GM18909 (cell line): ENCODE data around the gene ACOT11.
"Not testable (repeated sequence)": the region's sequence is repeated elsewhere in the genome, so short reads cannot be mapped to it uniquely, and the experiment has no call there.

Source experiments
- ATAC-seq: cut with Tn5 transposase; IDR thresholded peaks from one replicate; pipeline ENCODE4 v1.9.1; 2021; ENCODE audit warnings: mild to moderate bottlenecking; ENCODE audit not compliant: unreplicated experiment, poor library complexity

The ACOT11 gene

DNA sequence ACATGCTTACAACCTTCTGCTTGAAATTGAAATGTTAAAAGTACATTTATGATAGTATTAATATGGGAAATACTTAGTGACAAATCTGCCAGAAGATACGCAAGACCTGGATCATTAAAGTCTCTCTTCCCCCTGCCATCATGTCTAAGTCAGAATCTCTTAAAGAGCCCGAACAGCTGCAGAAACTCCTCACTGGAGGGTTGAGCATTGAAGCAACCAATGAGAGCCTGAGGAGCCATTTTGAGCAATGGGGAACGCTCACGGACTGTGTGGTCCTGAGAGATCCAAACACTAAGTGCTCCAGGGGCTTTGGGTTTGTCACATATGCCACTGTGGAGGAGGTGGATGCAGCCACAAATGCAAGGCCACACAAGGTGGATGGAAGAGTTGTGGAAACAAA, 11.4 kb upstream of the ACOT11 start:
- not testable (repeated sequence) for ATAC-seq

DNA sequence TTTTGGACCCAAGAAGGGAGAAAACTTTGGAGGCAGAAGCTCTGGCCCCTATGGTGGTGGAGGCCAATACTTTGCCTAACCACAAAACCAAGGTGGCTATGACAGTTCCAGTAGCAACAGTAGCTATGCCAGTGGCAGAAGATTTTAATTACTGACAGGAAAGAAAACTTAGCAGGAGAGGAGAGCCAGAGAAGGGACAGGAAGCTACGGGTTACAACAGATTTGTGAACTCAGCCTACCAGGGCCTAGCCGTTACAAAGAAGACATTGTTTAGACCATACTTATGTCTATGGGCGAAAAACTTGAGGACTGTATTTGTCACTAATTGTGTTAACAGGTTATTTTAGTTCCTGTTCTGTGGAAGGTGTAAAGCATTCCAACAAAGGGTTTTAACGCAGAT, 10.4 kb upstream of the ACOT11 start:
- ATAC-seq = no peak

DNA sequence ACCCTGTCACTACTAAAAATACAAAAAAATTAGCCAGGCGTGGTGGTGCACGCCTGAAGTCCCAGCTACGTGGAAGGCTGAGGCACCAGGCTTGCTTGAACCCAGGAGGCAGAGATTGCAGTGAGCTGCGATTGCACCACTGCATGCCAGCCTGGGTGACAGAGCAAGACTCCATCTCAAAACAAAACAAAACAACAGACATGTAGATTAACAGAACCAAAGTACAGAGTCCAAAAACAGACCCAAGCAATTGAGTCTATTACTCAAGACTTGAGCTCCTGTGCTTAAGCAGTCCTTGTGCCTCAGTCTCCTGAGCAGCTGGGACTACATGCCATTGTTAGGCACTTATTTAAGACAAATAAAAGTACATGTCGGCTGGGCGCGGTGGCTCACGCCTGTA, 9.5 kb upstream of the ACOT11 start:
- ATAC-seq = no peak

DNA sequence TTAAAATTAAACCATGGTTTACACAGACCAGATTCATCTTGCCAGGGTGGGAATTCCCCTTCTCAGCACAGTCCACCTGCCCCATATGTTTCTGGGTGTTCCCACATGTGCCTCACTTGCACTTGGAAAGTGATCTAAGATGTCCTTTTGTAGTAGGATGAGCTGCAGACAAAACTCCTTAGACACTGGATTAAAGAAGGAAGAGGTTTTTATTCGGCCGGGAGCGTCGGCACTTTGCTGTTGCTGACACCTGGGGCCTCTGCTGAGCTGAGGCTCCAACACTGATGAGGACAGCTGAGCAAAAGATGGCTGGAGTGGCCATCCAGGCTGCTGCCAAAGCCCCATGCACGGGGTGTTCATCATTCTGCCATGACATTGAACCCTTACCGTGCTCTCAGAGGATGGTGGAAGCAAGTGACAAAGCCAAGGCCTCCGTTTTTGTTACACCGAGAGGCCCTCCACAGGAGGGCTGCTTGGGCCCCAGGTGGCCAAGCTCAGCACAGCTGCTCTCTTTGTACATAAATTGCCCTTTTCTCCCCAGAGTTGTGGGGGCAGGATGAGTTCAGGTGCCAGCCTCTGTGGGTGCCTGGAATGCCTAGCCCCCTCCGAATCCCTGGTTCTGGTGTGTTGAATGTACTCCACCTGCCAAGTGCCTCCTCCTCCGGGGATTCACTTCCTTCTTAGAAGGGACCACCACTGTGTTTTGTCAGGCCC, 7.3 kb upstream of the ACOT11 start:
- no peak for ATAC-seq

DNA sequence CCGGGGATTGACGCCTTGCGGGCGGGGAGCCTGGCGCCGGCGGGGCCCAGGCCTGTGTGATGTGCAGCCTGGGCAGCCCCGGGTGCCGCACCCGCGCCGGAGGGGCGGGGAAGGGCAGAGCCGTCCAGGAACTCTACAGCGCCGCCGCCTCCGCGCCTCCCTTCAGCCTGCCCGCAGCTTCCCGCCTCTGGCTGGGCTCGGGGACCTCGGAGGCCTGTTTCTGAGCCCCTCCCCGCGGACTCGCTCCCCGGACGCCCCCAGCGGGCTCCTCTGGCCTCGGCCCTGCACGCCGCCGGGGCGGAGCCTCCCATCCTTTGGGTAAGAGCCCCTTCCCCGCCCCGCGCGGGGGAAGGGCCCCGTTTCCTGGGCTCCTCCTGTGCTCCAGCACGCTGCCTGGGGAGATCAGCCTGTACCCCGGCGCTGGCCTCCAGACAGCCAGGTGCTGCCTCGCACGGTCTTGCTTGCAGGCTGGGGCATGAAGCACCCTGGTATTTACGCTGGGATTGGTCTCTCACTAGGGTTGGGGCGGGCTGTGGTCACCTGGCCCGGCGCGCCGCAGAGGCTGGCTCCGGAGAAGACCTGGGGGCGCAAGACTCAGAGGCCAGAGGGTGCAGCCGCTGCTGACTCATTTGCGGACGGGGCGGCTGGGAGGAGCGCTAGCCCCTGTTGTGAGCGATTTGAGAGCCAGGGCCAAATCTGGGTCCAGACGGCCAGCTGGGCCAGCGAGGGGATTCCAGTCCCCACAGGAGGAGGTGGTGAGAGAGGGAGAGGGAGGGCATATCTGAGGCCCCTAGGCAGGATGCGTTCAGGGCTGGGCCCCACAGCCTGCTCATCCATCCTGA, 5.7 kb upstream of the ACOT11 start:
- ATAC-seq = peak; percentile 71

DNA sequence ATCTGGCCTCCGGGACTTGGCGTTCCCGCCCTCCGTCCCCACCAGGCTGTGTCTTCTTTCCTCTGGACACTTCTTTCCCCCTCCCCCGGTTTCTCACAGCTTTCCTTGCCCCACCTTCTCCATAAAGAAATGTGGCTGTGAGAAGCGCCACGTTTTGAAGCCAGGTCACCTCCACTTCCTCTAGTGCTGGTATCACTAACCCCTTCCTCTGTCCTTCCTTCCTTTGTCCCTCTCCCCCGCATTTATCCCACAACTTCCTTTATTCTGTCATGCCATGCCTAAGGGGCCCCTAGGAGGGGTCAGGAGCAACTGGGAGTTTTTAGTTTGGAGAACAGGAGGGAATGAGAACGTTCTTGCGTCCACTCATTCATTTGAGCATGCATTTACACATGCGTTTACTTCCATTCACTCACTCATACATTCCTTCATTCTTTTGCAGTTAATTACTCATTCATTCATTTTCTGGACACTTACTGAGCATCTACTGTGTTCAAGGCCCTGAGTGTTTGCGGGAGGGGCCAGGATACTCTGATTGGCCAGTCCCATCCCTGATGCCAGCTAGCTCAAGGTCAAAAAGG, 5.0 kb upstream of the ACOT11 start:
- no peak for ATAC-seq

DNA sequence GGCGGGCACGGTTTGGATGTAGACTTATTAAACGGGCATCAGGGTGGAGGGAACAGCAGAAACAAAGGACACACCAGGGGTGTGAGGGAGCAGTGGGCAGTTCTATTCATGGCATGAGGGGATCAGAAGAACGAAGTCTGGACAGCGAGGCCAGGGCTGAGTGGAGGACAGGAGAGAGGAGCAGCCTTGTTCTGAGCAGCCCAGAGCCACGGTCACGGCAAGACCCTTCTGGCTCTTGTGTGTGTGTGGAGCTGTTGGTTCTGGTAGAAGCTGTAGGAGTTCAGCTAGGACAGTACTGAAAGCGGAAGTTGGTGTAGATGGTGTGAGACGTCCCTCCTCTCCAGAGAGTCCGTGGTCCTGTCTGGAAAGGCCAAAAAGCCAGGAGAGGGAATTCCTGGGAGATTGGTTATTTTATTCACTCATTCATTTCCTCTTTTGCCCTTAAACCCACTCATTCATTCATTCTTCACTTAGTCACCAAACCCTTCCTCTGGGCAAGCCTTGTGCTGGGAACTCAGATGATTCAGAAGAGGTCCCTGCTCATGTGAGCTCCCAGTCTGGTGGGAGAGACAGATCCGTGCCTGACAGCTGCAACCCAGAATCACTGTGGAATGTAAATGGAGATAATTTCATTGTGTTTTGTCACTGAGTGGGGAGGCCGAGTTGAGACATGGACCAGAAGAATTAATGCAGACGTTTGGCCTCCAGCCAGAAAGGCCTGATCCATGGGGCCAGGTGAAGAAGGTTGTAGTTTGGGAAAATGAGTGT, 4.1 kb upstream of the ACOT11 start:
- ATAC-seq = no peak

DNA sequence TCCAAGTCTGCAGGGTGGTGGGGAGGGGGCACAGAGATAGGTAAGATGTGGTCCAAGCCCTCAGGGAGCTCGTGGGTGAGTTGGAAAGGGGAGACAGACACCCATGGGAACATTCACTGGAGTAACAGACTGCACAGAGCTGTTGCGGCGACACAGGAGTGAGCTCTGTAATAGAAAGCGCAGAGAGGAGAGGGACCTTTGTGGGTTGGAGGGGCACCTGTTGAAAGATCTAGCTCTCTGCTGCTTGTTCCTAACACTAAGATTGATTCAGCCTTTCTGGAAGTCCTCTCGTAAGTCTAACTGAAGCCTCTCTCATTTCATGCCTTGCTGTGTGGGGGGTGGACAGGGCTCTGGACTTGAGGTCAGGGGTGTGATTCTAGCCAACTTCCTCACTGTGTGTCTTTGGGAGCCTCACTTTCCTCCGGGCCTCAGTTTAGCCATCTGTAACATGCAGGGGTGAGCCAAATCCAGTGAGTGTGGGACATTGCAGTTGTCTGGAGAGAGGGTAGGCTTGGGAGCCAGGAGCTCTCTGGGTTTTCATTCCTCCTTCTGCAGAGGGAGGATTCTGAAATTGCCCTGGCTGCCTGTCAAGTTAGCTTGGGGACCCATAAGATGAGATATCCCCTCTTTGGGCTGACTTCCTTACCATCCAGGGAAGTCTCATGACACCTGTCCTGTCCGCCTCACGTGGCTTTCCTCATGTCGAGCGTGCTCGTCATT, 2.0 kb upstream of the ACOT11 start:
- no peak for ATAC-seq

DNA sequence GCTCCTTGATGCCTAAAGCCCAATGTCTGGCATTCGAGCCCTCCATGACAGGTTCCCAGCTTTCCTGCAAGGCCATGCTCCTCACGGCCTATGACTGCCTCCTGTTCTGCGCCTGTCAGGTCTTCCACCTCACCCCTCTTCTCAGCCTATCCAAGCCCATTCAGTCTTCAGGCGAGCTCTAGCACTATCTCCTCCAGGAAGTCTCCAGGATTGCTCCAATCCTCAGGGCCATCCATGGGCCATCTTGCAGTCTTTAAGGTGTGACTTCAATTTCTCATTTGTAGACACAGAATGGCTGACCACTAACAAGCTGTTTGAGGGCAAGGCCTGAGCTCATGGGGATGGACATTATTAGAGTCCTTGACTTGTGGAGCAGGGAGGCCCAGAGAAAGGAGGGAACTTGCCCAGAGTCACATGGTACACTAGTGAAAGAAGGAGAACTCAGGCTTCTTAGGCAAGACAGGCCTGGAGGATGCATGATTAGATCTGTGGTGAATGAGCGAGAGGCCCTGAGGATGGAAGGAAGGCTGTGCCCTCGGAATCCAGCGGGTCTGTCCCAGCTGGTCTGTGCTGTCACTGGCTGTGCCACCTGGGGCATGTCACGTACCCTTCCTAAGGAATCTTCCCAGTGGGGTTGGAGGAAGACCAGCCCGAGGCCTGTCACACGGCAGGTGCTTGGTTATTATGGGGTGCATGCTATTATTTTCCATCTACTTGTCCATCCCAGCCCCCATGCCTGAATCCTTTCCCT, 1.2 kb upstream of the ACOT11 start:
- ATAC-seq = no peak

DNA sequence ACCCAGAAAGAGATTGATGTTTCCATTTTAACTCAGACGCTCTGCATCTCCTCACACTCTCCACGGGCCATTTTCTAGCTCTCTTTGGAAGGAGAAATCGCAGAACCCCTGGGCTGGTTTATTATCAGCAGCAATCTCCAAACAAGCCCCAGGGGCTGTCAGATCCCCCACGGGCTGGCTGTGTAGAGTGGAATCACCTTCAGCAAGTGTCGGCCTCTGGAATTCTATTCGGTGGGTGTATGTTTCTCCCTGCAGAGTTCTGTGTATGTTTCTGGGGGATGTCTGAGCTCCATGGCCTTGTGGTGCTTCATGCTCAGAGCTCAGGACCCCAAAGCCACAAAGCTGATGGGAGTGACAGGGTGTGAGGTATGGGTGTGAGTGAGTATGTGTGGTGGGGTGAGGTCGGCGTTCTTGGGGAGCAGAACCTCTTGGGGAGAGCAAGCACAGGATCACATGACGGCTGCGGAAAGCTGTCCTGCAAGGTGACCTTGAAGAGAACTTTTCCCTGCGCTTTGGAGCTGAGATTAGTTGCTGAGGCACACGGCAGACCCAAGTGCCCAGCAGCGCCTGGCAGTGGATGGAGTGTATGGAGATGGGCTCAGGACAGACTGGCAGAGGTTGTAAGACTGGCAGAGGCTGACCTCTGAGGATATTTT, 489 bp downstream of the ACOT11 start:
- ATAC-seq = no peak

DNA sequence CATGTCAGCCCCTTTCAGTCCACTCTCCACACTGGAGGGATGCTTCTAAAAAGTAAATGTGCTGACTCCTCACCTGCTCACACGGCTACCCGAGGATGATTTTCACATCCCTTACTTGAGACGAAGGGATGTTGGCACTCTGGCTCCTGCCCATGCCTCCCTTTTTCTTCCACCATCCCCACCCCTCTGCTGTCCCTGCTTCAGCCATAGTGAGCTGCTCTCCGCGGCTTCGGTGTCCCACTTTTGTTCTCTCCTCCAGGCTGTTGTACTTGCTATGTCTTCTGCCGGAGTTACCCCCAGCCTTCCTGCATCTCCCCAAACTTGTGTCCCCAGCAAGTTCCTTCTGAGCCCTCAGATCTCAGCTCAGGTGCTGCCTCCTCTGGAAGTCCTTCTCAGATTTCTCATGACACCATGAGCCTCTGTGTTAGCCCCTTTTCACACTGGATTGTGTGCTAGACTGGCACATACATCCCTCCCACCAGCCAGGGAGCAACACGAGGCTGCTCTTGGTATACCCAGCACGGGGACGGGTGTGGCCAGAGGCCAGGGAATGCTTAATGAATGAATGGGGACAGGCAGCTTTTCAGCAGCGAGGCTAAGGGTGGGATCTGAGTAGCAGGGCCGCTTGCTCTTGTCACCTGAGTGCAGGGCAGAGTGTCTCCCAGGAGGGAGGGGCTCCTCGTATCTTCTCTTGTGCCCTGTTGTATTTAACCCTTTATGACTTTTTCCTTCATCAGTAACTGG, 1.3 kb downstream of the ACOT11 start:
- no peak for ATAC-seq

DNA sequence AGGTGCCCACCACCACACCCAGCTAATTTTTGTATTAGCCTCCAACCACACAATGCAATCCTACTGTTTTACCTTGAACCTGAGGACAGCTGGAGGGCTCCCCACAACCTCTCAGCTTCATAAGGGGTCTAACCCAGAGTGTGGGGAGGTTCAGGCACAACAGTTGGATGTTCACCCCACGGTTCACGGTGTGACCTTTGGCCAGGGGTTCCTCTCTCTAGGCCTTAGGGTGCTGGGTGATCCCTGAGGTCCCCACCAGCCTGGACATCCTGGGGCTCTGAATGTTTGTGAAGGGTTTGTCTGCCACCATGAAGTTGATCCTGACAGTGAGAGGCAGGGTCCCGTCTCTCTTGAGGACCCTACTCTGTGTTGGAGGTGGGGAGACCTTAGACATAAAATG, 3.9 kb downstream of the ACOT11 start:
- ATAC-seq = no peak

DNA sequence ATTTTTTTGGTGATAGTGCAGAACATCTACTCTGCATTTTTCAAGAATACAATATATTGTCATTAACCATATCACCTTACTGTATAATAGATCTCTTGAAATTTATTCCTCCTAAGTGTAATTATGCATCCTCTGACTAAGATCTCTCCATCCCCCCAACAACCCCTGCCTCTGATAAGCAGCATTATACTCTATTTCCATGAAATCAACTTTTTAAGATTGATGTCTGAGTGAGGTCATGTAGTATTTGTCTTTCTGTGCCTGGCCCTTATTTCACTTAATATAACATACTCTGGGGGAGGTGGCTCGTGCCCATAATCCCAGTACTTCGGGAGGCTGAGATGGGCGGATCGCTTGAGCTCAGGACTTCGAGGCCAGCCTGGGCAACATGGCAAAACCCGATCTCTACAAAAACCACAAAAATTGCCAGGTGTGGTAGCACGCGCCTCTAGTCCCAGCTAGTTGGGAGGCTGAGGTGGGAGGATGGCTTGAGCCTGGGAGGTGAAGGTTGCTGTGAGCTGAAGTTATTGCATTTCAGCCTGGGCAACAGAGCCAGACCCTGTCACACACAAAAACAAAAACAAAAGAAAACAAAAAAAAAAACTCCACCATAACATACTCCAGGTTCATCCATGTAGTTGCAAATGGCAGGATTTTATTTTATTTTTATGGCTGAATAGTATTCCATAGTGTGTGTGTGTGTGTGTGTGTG, 5.7 kb downstream of the ACOT11 start:
- no peak for ATAC-seq

DNA sequence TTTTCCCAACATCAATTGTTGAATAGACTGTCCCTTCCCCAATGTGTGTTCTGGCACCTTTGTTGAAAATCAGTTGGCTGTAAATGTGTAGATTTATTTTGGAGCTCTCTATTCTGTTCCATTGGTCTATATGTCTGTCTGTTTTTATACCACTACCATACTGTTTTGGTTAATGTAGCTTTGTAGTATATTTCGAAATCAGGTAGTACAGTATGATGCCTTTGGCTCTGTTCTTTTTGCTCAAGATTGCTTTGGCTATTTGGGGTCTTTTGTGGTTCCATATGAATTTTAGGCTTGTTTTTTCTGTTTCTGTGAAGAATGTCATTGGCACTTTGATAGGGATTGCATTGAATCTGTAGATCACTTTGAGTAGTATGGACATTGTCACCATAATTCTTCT, 8.1 kb downstream of the ACOT11 start:
- no peak for ATAC-seq

DNA sequence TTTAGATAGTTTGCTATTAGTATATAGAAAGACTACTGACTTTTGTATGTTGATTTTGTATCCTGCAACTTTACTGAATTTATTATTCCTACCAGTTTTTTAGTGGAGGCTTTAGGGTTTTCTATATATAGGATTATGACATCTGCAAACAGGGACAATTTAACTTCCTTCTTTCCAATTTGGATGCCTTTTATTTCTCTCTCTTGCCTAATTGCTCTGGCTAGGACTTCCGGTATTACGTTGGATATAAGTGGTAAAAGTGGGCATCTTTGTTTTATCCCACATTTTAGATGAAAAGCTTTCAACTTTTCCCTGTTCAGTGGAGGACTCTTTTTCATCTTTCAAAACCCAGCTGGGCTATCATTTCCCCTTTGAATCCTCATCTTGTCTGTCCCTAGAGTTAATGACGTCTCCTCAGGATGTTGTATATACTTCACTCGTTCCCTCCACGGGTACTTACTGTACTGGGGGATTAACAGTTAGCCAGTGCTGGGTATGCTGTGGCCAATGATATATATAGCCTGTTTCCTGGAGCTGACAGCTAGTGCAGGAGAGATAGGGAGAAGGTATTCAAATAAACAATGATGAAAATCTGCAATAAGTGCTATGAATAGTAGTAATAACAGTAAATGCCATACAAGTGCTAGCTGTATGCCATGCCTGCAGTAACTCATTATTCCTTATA, 9.8 kb downstream of the ACOT11 start:
- no peak for ATAC-seq

DNA sequence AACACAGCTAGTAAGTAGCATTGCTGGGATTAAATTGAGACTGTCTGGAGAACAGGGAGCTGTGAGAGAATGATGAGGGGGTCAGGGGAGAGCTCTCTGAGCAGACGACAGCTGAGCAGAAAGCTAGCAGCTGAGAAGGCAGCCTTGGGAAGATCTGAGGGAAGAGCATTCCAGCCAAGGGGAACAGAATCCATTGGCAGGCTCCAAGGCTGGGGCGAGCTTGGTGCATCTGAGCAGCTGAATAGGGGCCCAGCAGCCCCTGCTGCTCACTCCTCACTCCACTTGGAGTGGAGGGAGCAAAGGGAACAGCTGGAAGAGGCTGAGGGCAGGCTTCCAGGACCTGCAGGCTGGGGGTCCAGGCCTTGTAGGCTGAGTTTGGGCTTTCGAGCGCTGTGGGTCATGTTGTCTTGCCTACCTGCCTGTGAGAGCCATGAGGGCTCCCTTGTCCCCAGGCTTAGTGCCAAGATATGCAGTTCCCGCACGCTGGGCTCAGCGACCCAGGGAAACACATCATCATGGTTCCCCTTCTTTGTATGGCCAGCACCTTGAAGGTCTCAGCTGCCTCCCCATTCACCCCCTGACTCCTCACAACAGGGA, 10.5 kb downstream of the ACOT11 start:
- ATAC-seq = no peak

DNA sequence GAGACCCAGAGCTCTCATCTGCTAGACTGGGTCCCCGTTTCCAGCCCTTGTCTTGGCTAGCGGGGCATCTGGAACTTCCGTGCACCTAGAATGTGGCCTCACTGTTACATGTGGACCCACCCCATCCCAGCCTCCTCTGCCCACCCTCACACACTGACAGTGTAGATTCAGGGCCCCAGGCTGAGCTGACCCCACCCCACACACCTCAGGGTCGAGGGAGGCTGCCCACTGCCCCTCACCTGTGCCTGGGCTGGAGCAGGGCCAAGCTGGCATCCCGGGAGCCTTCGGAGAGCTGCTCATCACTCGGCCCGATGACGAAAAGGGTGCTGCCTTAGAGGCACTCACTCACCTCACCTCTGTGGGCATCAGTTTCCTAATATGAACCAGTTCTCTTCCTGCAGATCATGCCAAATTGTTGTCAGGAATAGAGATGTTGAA, 11.1 kb downstream of the ACOT11 start:
- ATAC-seq = no peak
